Endothelial cell of umbilical vein (primary cell): ENCODE measurements around the gene PPP1R13L. TPM values are rescaled to one million over a fixed set of nuclear protein-coding genes. Genes with fewer than 3 reads are reported as not detected.

ENCODE experiments used
- BruUV-seq: library from RNA; stranded (reverse); fragments of 400-500 nt; replicated peaks from 2 replicates; lab custom pipeline; 2021; lab: Mats Ljungman, UMichigan
- CTCF ChIA-PET: fragments of 300-600, 350-600 bp; sonication (Branson Sonifier 250); formaldehyde crosslinking; loops from one replicate; lab custom pipeline; 2021; ENCODE audit warnings: antibody characterized with exemption, inconsistent platforms; lab: Charles Lee
- POLR2A ChIA-PET: fragments of 300-600, 350-600 bp; sonication (Branson Sonifier 250); formaldehyde crosslinking; loops from one replicate; lab custom pipeline; 2021; ENCODE audit warnings: antibody characterized with exemption, inconsistent platforms; lab: Charles Lee
- DNase-seq: peaks from one replicate; pipeline ENCODE4 v3.0.0-alpha.2; 2011; ENCODE audit warnings: low read depth, low spot score
- FAIRE-seq: peaks from 2 replicates; lab custom pipeline; 2011; peaks lifted over from hg19 to GRCh38; lab: Jason Lieb, UNC
- H2AFZ ChIP-seq: 2 replicates; pipeline ENCODE4 v1.6.0; 2012; ENCODE audit warnings: low read depth, low read length, control low read depth, inconsistent platforms
- H3K27ac ChIP-seq: 2 replicates; pipeline ENCODE4 v1.5.1; 2011; ENCODE audit warnings: low read depth, mild to moderate bottlenecking, control low read depth, low read length, moderate library complexity; ENCODE audit not compliant: insufficient read depth
- H3K27me3 ChIP-seq, 2 experiments: 2 replicates each; pipeline versions ENCODE4 v1.6.0 to v1.6.1; 2011; ENCODE audit warnings: low read length in 2 of 2, mixed read lengths in 1 of 2; ENCODE audit not compliant: control insufficient read depth in 2 of 2, insufficient read depth in 2 of 2
- H3K36me3 ChIP-seq, 2 experiments: 2 replicates in 1 of 2; 3 replicates in 1 of 2; pipeline ENCODE4 v1.5.1; 2011; ENCODE audit warnings: low read length in 2 of 2, mild to moderate bottlenecking in 1 of 2, moderate library complexity in 1 of 2; ENCODE audit not compliant: control insufficient read depth in 2 of 2, insufficient read depth in 2 of 2; ENCODE audit errors: extremely low read depth in 1 of 2
- H3K4me1 ChIP-seq: 3 replicates; pipeline ENCODE4 v1.5.1; 2011; ENCODE audit warnings: mild to moderate bottlenecking, low read length; ENCODE audit not compliant: control insufficient read depth, insufficient read depth; ENCODE audit errors: extremely low read depth
- H3K4me2 ChIP-seq: 2 replicates; pipeline ENCODE4 v1.6.1; 2011; ENCODE audit warnings: low read length, control low read depth, mixed read lengths; ENCODE audit not compliant: insufficient read depth
- H3K4me3 ChIP-seq, 3 experiments: fragments of 200-600 bp in 1 of 3; sonication (generic), shearing (Covaris generic) in 1 of 3; replicated peaks in 1 of 3; 2 replicates each; pipeline ENCODE4 v1.5.1; 2011 to 2016; ENCODE audit warnings: control low read depth in 3 of 3, low read length in 3 of 3, mild to moderate bottlenecking in 2 of 3, inconsistent platforms in 1 of 3, low read depth in 1 of 3, moderate library complexity in 1 of 3; ENCODE audit not compliant: insufficient read depth in 1 of 3
- H3K79me2 ChIP-seq: 2 replicates; pipeline ENCODE4 v1.6.0; 2012; ENCODE audit warnings: low read length, inconsistent platforms; ENCODE audit not compliant: control insufficient read depth, insufficient read depth
- H3K9ac ChIP-seq: replicated peaks from 2 replicates; pipeline ENCODE3; 2011; ENCODE audit warnings: low read length, control low read depth; ENCODE audit not compliant: insufficient read depth; ENCODE audit errors: extremely low read depth
- H3K9me1 ChIP-seq: replicated peaks from 3 replicates; pipeline ENCODE4 v1.6.0; 2011; ENCODE audit warnings: mild to moderate bottlenecking, low read length; ENCODE audit not compliant: control insufficient read depth, insufficient read depth; ENCODE audit errors: extremely low read depth
- H3K9me3 ChIP-seq: replicated peaks from 2 replicates; pipeline ENCODE4 v1.5.1; 2012; ENCODE audit warnings: low read length, inconsistent platforms; ENCODE audit not compliant: control insufficient read depth, insufficient read depth
- H4K20me1 ChIP-seq: replicated peaks from 2 replicates; pipeline ENCODE3; 2011; ENCODE audit warnings: mild to moderate bottlenecking, low read length; ENCODE audit not compliant: control insufficient read depth, insufficient read depth; ENCODE audit errors: extremely low read depth
- CTCF ChIP-seq, 2 donors: IDR thresholded peaks; 1 replicate in 1 of 2; 2 replicates in 1 of 2; pipeline ENCODE4 v1.5.1; 2011; ENCODE audit warnings: low read length in 2 of 2, mild to moderate bottlenecking in 2 of 2, moderate library complexity in 2 of 2, control low read depth in 1 of 2, inconsistent platforms in 1 of 2, low read depth in 1 of 2; ENCODE audit not compliant: insufficient read depth in 1 of 2; ENCODE audit errors: extremely low read depth in 1 of 2
- EZH2 ChIP-seq: IDR thresholded peaks from 2 replicates; pipeline ENCODE4 v1.6.1; 2012; ENCODE audit warnings: borderline replicate concordance, low read depth, mild to moderate bottlenecking, moderate library complexity, low read length, inconsistent platforms; ENCODE audit not compliant: severe bottlenecking
- FOS ChIP-seq: IDR thresholded peaks from 2 replicates; pipeline ENCODE4 v1.6.1; 2011; ENCODE audit warnings: mild to moderate bottlenecking, low read length, moderate library complexity, borderline replicate concordance; ENCODE audit not compliant: insufficient read depth
- GATA2 ChIP-seq: IDR thresholded peaks from 2 replicates; pipeline ENCODE4 v1.7.0; 2011; ENCODE audit warnings: low read depth, mild to moderate bottlenecking, moderate library complexity, mixed read lengths, low read length; ENCODE audit not compliant: insufficient read length, insufficient read depth
- JUN ChIP-seq: IDR thresholded peaks from 2 replicates; pipeline ENCODE4 v1.6.1; 2011; ENCODE audit warnings: borderline replicate concordance, low read depth; ENCODE audit not compliant: insufficient read length, insufficient read depth
- MAX ChIP-seq: IDR thresholded peaks from 2 replicates; pipeline ENCODE4 v1.6.1; 2011; ENCODE audit not compliant: insufficient read depth, insufficient read length
- MYC ChIP-seq: IDR thresholded peaks from one replicate; pipeline ENCODE4 v1.6.1; 2011; ENCODE audit warnings: mild to moderate bottlenecking, low read depth, low read length
- POLR2A ChIP-seq: IDR thresholded peaks from 2 replicates; pipeline ENCODE4 v1.6.1; 2012; ENCODE audit warnings: low read depth, mild to moderate bottlenecking, control low read depth, low read length
- POLR2AphosphoS5 ChIP-seq: IDR thresholded peaks from 2 replicates; pipeline ENCODE4 v1.6.1; 2012; ENCODE audit warnings: low read depth, mild to moderate bottlenecking, control low read depth, low read length, moderate library complexity; ENCODE audit not compliant: insufficient read depth
- dilution Hi-C: fragments of 300-500 bp; cut with MboI; formaldehyde crosslinking; loops from one replicate; pipeline ENCODE4 v1.15.0; 2019; ENCODE audit warnings: low sequenced_read_pairs; ENCODE audit not compliant: extremely low pct_ligation_motif_present
- intact Hi-C: fragments of 100-400 bp; cut with micrococcal nuclease; formaldehyde crosslinking; loops from one replicate; pipeline ENCODE4 v1.10.0; 2022
- polyA plus RNA-seq, 4 experiments: library from polyadenylated mRNA; depleted of rRNA in 3 of 4; stranded (reverse) in 3 of 4; unstranded in 1 of 4; fragments of >200 nt; gene quantifications; 2 replicates each; pipeline versions ENCODE4 v1.2.1 to v1.2.3, GENCODE V29; 2011 to 2012; ENCODE audit warnings: missing spikeins in 1 of 4
- total RNA-seq: library from RNA; stranded (reverse); gene quantifications from 2 replicates; pipeline ENCODE4 v1.2.3, GENCODE V29; 2021

The PPP1R13L gene
- total and polyA plus RNA-seq, 2 donors (not counting 3 experiments of a cell fraction or from before 2014, with no cell fraction given) = 28.5 to 77.4 TPM

GRCh38 chr19:45342911-45343310 lies 62.0 kb downstream of the PPP1R13L start:
- Histone ChIP-seq H3K27ac (no peak overlapping the region), H3K9me3 (no peaks in the 10 kb centered on the region), H3K79me2 (no peaks in the 10 kb centered on the region), H3K27me3 (peaks cover 5% of the 10 kb centered on the region in 2 experiments), H3K4me1 (peaks cover 2% of the 10 kb centered on the region), H3K9me1 (no peaks in the 10 kb centered on the region), H2AFZ (no peak overlapping the region), H4K20me1 (no peaks in the 10 kb centered on the region), H3K4me3 (no peak overlapping the region), H3K36me3 (no peaks in the 10 kb centered on the region), H3K9ac (no peak overlapping the region), H3K4me2 (no peak overlapping the region)
- dilution Hi-C loops (no loop called here), intact Hi-C loops (no loop called here)
- POLR2A ChIA-PET = no interaction called here
- no TSS peak for BruUV-seq
- FAIRE-seq (no peak), DNase-seq (no peak)
- CTCF ChIA-PET = no interaction called here
- TF ChIP-seq POLR2A (no peak), MYC (no peak), FOS (no peak), EZH2 (no peak), JUN (no peak), POLR2AphosphoS5 (no peak), MAX (no peak), CTCF (IDR thresholded peaks at IDR 0.05; ENCODE audit: extremely low read depth in 1 of 2, insufficient read depth in 1 of 2, low read depth in 1 of 2, low read length in 2 of 2) (no peak), GATA2 (no peak)
